HEK293 (cell line): ENCODE measurements around the gene CSNK1A1.
A peak's percentile ranks its signal among the peaks of the same experiment; 100 is the strongest.

Experiments
- CTCF ChIP-seq: fragments of 450-650 bp; formaldehyde crosslinking; IDR thresholded peaks from 2 replicates; pipeline ENCODE4 v1.5.1; 2016; ENCODE audit warnings: missing biosample characterization, missing genetic modification characterization
- HOXA7 ChIP-seq: sonication (generic); formaldehyde crosslinking; IDR thresholded peaks from 2 replicates; pipeline ENCODE4 v1.8.1; 2022; ENCODE audit warnings: missing genetic modification reagents, borderline replicate concordance
- PRDM4 ChIP-seq: fragments of 450-650 bp; formaldehyde crosslinking; IDR thresholded peaks from 2 replicates; pipeline ENCODE4 v1.5.1; 2017; ENCODE audit warnings: missing biosample characterization, missing genetic modification characterization
- REST ChIP-seq: fragments of 450-650 bp; formaldehyde crosslinking; IDR thresholded peaks from 2 replicates; pipeline ENCODE4 v1.5.1; 2016; ENCODE audit warnings: missing biosample characterization, missing genetic modification characterization
- SP2 ChIP-seq: fragments of 450-650 bp; formaldehyde crosslinking; IDR thresholded peaks from 2 replicates; pipeline ENCODE4 v1.5.1; 2016; ENCODE audit warnings: missing biosample characterization, missing genetic modification characterization
- TRIM28 ChIP-seq: IDR thresholded peaks from 2 replicates; pipeline ENCODE4 v1.6.1; 2011; ENCODE audit warnings: low read length, control low read depth, borderline replicate concordance
- ZNF114 ChIP-seq: fragments of 450-650 bp; formaldehyde crosslinking; IDR thresholded peaks from 2 replicates; pipeline ENCODE4 v1.5.0; 2017; ENCODE audit warnings: missing biosample characterization, missing genetic modification characterization
- ZNF23 ChIP-seq: fragments of 450-650 bp; formaldehyde crosslinking; IDR thresholded peaks from 2 replicates; pipeline ENCODE4 v1.5.1; 2016; ENCODE audit warnings: missing biosample characterization, missing genetic modification characterization, borderline replicate concordance
- ZNF239 ChIP-seq: fragments of 450-650 bp; formaldehyde crosslinking; IDR thresholded peaks from 2 replicates; pipeline ENCODE4 v1.5.1; 2016; ENCODE audit warnings: missing biosample characterization, missing genetic modification characterization
- ZNF274 ChIP-seq, 2 experiments: fragments of 200-500 bp in 1 of 2; fragments of 450-650 bp in 1 of 2; sonication (Bioruptor generic) in 1 of 2; formaldehyde crosslinking in 1 of 2; IDR thresholded peaks; 2 replicates each; pipeline versions ENCODE4 v1.5.1 to v1.6.1; 2014 to 2016; ENCODE audit warnings: borderline replicate concordance in 1 of 2, inconsistent platforms in 1 of 2, low read length in 1 of 2, missing biosample characterization in 1 of 2, missing genetic modification characterization in 1 of 2
- ZNF48 ChIP-seq: fragments of 450-650 bp; formaldehyde crosslinking; IDR thresholded peaks from 2 replicates; pipeline ENCODE4 v1.5.1; 2016; ENCODE audit warnings: missing biosample characterization, missing genetic modification characterization
- ZNF747 ChIP-seq: fragments of 450-650 bp; formaldehyde crosslinking; IDR thresholded peaks from 2 replicates; pipeline ENCODE4 v1.5.1; 2016; ENCODE audit warnings: missing biosample characterization, missing genetic modification characterization
- ZSCAN16 ChIP-seq: fragments of 450-650 bp; formaldehyde crosslinking; IDR thresholded peaks from 2 replicates; pipeline ENCODE4 v1.5.1; 2016; ENCODE audit warnings: missing biosample characterization, missing genetic modification characterization

- TF ChIP-seq SP2 (tag by site-specific recombination) (no peak), CTCF (tag by site-specific recombination) (no peak), ZNF747 (tag by site-specific recombination) (no peak), ZNF274 (IDR thresholded peaks at IDR 0.05; ENCODE audit: low read length) (no peak), ZNF274 (tag by site-specific recombination; IDR thresholded peaks at IDR 0.05; ENCODE audit: borderline replicate concordance) (no peak), ZSCAN16 (no peak), ZNF114 (tag by site-specific recombination) (no peak), PRDM4 (peak; percentile 84), TRIM28 (no peak), ZNF239 (tag by site-specific recombination) (no peak), ZNF23 (tag by site-specific recombination) (no peak), HOXA7 (CRISPR knock-in tag) (no peak), REST (tag by site-specific recombination) (peak; percentile 53; the same call in 1 of the 2 replicates), ZNF48 (tag by site-specific recombination) (no peak)
These were observed 61.6 kb downstream of the CSNK1A1 start for GRCh38 chr5:149489605-149490037.
